H9 (cell line): Measurements from ENCODE around the gene PARK7. TPM values are rescaled to one million over a fixed set of nuclear protein-coding genes. Genes with fewer than 3 reads are reported as not detected.

ENCODE experiments used
- DNase-seq: peaks from one replicate; pipeline ENCODE4 v3.0.0-alpha.2; 2017
- H2AFZ ChIP-seq: one replicate; pipeline ENCODE4 v1.6.1; 2013; ENCODE audit warnings: mild to moderate bottlenecking, low read length, control low read depth, moderate library complexity
- H2AK5ac ChIP-seq: 2 replicates; pipeline ENCODE4 v1.6.1; 2013; ENCODE audit warnings: low read length, control low read depth, mixed read lengths; ENCODE audit not compliant: insufficient read length
- H2BK120ac ChIP-seq: one replicate; pipeline ENCODE4 v1.6.1; 2013; ENCODE audit warnings: low read depth, mild to moderate bottlenecking, low read length, control low read depth, inconsistent platforms; ENCODE audit not compliant: poor library complexity, severe bottlenecking
- H2BK12ac ChIP-seq: 2 replicates; pipeline ENCODE4 v1.6.1; 2013; ENCODE audit warnings: low read length, control low read depth, mixed read lengths, low read depth; ENCODE audit not compliant: insufficient read length
- H2BK15ac ChIP-seq: 2 replicates; pipeline ENCODE4 v1.6.1; 2013; ENCODE audit warnings: low read depth, low read length, control low read depth
- H2BK20ac ChIP-seq: one replicate; pipeline ENCODE4 v1.6.1; 2013; ENCODE audit warnings: low read depth, mild to moderate bottlenecking, low read length, control low read depth, inconsistent platforms; ENCODE audit not compliant: poor library complexity, severe bottlenecking
- H2BK5ac ChIP-seq: 2 replicates; pipeline ENCODE4 v1.6.1; 2013; ENCODE audit warnings: low read length, control low read depth, mixed read lengths; ENCODE audit not compliant: insufficient read length
- H3K14ac ChIP-seq: 2 replicates; pipeline ENCODE4 v1.6.1; 2013; ENCODE audit warnings: low read length, control low read depth; ENCODE audit not compliant: insufficient read depth
- H3K18ac ChIP-seq: 2 replicates; pipeline ENCODE4 v1.6.1; 2013; ENCODE audit warnings: low read depth, mild to moderate bottlenecking, mixed read lengths, low read length, control low read depth; ENCODE audit not compliant: insufficient read length
- H3K23ac ChIP-seq: 2 replicates; pipeline ENCODE4 v1.6.1; 2013; ENCODE audit warnings: low read length, control low read depth, mixed read lengths, low read depth; ENCODE audit not compliant: insufficient read length
- H3K23me2 ChIP-seq: 2 replicates; pipeline ENCODE4 v1.6.1; 2013; ENCODE audit warnings: low read depth, mild to moderate bottlenecking, mixed read lengths, low read length, control low read depth; ENCODE audit not compliant: insufficient read length, poor library complexity, severe bottlenecking
- H3K27ac ChIP-seq: 2 replicates; pipeline ENCODE4 v1.5.1; 2013; ENCODE audit warnings: low read length, control low read depth, mixed read lengths, low read depth; ENCODE audit not compliant: insufficient read length
- H3K27me3 ChIP-seq: 2 replicates; pipeline ENCODE4 v1.6.1; 2013; ENCODE audit warnings: low read length, control low read depth, inconsistent platforms; ENCODE audit not compliant: insufficient read depth
- H3K4ac ChIP-seq: 2 replicates; pipeline ENCODE4 v1.6.1; 2013; ENCODE audit warnings: low read depth, mild to moderate bottlenecking, control low read depth, inconsistent platforms, low read length, moderate library complexity
- H3K4me1 ChIP-seq: 2 replicates; pipeline ENCODE4 v1.6.1; 2013; ENCODE audit warnings: low read length, control low read depth, inconsistent platforms; ENCODE audit not compliant: insufficient read depth
- H3K4me2 ChIP-seq: 2 replicates; pipeline ENCODE4 v1.6.1; 2013; ENCODE audit warnings: low read length, control low read depth, mixed read lengths; ENCODE audit not compliant: insufficient read length, insufficient read depth
- H3K56ac ChIP-seq: 2 replicates; pipeline ENCODE4 v1.6.1; 2013; ENCODE audit warnings: low read depth, mild to moderate bottlenecking, mixed read lengths, low read length, control low read depth; ENCODE audit not compliant: insufficient read length
- H3K79me1 ChIP-seq: 2 replicates; pipeline ENCODE4 v1.6.1; 2013; ENCODE audit warnings: low read depth, mild to moderate bottlenecking, moderate library complexity, low read length, control low read depth, inconsistent platforms; ENCODE audit not compliant: insufficient read depth, poor library complexity, severe bottlenecking
- H3K79me2 ChIP-seq: 2 replicates; pipeline ENCODE4 v1.6.1; 2013; ENCODE audit warnings: low read length, control low read depth, inconsistent platforms; ENCODE audit not compliant: insufficient read depth
- H3K9ac ChIP-seq: 2 replicates; pipeline ENCODE4 v1.6.1; 2013; ENCODE audit warnings: low read length, control low read depth, mixed read lengths; ENCODE audit not compliant: insufficient read length; ENCODE audit errors: extremely low read depth
- H3K9me3 ChIP-seq: one replicate; pipeline ENCODE4 v1.6.1; 2013; ENCODE audit warnings: low read depth, low read length, inconsistent platforms; ENCODE audit not compliant: control insufficient read depth
- H3T11ph ChIP-seq: one replicate; pipeline ENCODE4 v1.6.1; 2013; ENCODE audit warnings: mild to moderate bottlenecking, low read length, control low read depth, inconsistent platforms
- H4K20me1 ChIP-seq: one replicate; pipeline ENCODE4 v1.6.1; 2013; ENCODE audit not compliant: control insufficient read depth, insufficient read length, insufficient read depth
- H4K5ac ChIP-seq: 2 replicates; pipeline ENCODE4 v1.6.1; 2013; ENCODE audit warnings: low read depth, mild to moderate bottlenecking, mixed read lengths, low read length, control low read depth; ENCODE audit not compliant: insufficient read length
- H4K8ac ChIP-seq: replicated peaks from 2 replicates; pipeline ENCODE4 v1.6.1; 2013; ENCODE audit warnings: low read length, control low read depth, mixed read lengths, low read depth; ENCODE audit not compliant: insufficient read length
- H4K91ac ChIP-seq: 2 replicates; pipeline ENCODE4 v1.6.1; 2013; ENCODE audit warnings: low read depth, mild to moderate bottlenecking, moderate library complexity, mixed read lengths, low read length, control low read depth; ENCODE audit not compliant: insufficient read length
- H3K27ac Mint-ChIP-seq, 3 experiments: 2 replicates in 2 of 3; 3 replicates in 1 of 3; pipeline ENCODE4 v1.8.0; 2020 to 2021; ENCODE audit warnings: mixed read lengths in 3 of 3, mild to moderate bottlenecking in 1 of 3, moderate library complexity in 1 of 3
- H3K27me3 Mint-ChIP-seq: 2 replicates; pipeline ENCODE4 v1.8.0; 2021; ENCODE audit warnings: low read depth, mild to moderate bottlenecking, moderate library complexity, mixed read lengths
- H3K36me3 Mint-ChIP-seq, 3 experiments: 2 replicates in 2 of 3; 3 replicates in 1 of 3; pipeline ENCODE4 v1.8.0; 2020 to 2021; ENCODE audit warnings: low read depth in 3 of 3, mixed read lengths in 3 of 3; ENCODE audit not compliant: insufficient read depth in 1 of 3
- H3K4me1 Mint-ChIP-seq, 2 experiments: 2 replicates each; pipeline ENCODE4 v1.8.0; 2020; ENCODE audit warnings: mixed read lengths in 2 of 2
- H3K4me3 Mint-ChIP-seq, 2 experiments: 2 replicates in 1 of 2; 3 replicates in 1 of 2; pipeline ENCODE4 v1.8.0; 2020 to 2021; ENCODE audit warnings: mild to moderate bottlenecking in 2 of 2, mixed read lengths in 2 of 2, moderate library complexity in 1 of 2
- H3K9me3 Mint-ChIP-seq, 2 experiments: 2 replicates in 1 of 2; 3 replicates in 1 of 2; pipeline ENCODE4 v1.8.0; 2020; ENCODE audit warnings: mild to moderate bottlenecking in 2 of 2, mixed read lengths in 2 of 2, moderate library complexity in 1 of 2
- CTCF ChIP-seq: fragments of 200-600 bp; sonication (generic); conservative IDR thresholded peaks from 3 replicates; pipeline ENCODE4 v1.8.0; 2021; ENCODE audit warnings: antibody characterized with exemption, mild to moderate bottlenecking
- WGBS: extraction: QIAGEN DNeasy Blood & Tissue Kit; methylation state at CpG from one replicate; pipeline ENCODE4 v1.1.7; 2013; ENCODE audit warnings: missing lambda C conversion rate, low lambda C conversion rate, mixed read lengths; ENCODE audit not compliant: insufficient read length; ENCODE audit errors: extremely low coverage; 5-methylcytosine and 5-hydroxymethylcytosine counted together
- total RNA-seq: library from RNA; stranded (reverse); gene quantifications from 2 replicates; pipeline ENCODE4 v1.2.1, GENCODE V29; 2021

The PARK7 gene
- total RNA-seq, 1 experiment from 2014 or later: 370 TPM

GRCh38 chr1:7987528-7987927 is 26.0 kb downstream of the PARK7 start:
- Mint-ChIP-seq H3K4me1 (peaks cover 19 to 40% of the 10 kb centered on the region in 2 experiments), H3K36me3 (peaks cover 41 to 57% (median 49%) of the 10 kb centered on the region in 3 experiments), H3K4me3 (no peak overlapping the region; a peak in 1 of 5 replicates), H3K9me3 (peaks cover 0 to 5% of the 10 kb centered on the region in 2 experiments; a peak in 1 of 5 replicates), H3K27me3 (no peaks in the 10 kb centered on the region), H3K27ac (peak overlapping the region in 1 of 3 experiments; percentile 44; a peak in 1 of 7 replicates)
- Histone ChIP-seq H3K56ac (no peak overlapping the region), H2AK5ac (no peak overlapping the region), H2BK5ac (no peak overlapping the region), H3K4me2 (no peak overlapping the region), H4K91ac (no peak overlapping the region), H3K18ac (no peak overlapping the region), H2BK120ac (no peak overlapping the region), H3K79me2 (no peaks in the 10 kb centered on the region), H2BK12ac (no peak overlapping the region), H3K27me3 (no peaks in the 10 kb centered on the region), H3K14ac (no peak overlapping the region), H3K4me1 (no peaks in the 10 kb centered on the region), H2AFZ (no peak overlapping the region), H4K8ac (no peak overlapping the region), H4K5ac (no peak overlapping the region), H3K23ac (no peak overlapping the region), H3K79me1 (no peaks in the 10 kb centered on the region), H3K9ac (no peak overlapping the region), H3K4ac (no peak overlapping the region), H2BK15ac (no peak overlapping the region), H3K27ac (no peak overlapping the region), H4K20me1 (peaks cover 3% of the 10 kb centered on the region), H2BK20ac (no peak overlapping the region), H3K9me3 (no peaks in the 10 kb centered on the region), H3T11ph (no peak overlapping the region), H3K23me2 (no peaks in the 10 kb centered on the region)
- TF ChIP-seq CTCF: no peak
- no CpG with 5 or more reads among the region's 7 CpGs for WGBS
- DNase-seq: no peak
